DOHH2 (cell line): Measurements from ENCODE around the gene ARL6IP6.
"Not testable (repeated sequence)": the region's sequence is repeated elsewhere in the genome, so short reads cannot be mapped to it uniquely, and the experiment has no call there.

Source experiments
- CTCF ChIP-seq: fragments of 200-600 bp; sonication (generic); IDR thresholded peaks from one replicate; pipeline ENCODE4 v1.5.1; 2014; ENCODE audit warnings: antibody characterized with exemption, mild to moderate bottlenecking, low read depth, low read length; ENCODE audit not compliant: poor library complexity, severe bottlenecking
- EZH2phosphoT487 ChIP-seq: fragments of 200-600 bp; sonication (generic); IDR thresholded peaks from 2 replicates; pipeline ENCODE4 v1.6.1; 2017; ENCODE audit warnings: borderline replicate concordance, mild to moderate bottlenecking, antibody characterized with exemption, low read length, moderate library complexity, mixed read lengths

DNA sequence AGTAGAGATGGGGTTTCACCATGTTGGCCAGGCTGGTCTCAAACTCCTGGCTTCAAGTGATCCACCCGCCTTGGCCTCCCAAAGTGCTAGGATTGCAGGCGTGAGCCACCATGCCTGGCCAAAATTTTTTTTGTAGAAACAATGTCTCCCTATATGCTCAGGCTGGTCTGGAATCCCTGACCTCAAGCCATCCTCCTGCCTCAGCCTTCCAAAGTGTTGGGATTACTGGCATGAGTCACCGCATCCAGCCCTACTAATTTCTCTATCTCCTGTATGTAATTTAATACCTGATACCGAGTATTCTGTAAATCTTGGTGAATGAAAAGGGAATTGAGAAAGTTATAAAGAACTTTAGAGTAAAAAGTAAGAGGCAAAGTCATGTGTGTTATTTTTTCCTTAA lies 29.3 kb downstream of the ARL6IP6 start:
- TF ChIP-seq CTCF, EZH2phosphoT487: not testable (repeated sequence)
